Nephron progenitor cell (in vitro differentiated cells): Measurements from ENCODE around the gene NR5A2.

ENCODE experiments used
- DNase-seq: peaks from one replicate; pipeline ENCODE4 v3.0.0; 2021
- H3K27ac Mint-ChIP-seq: 2 replicates; pipeline ENCODE4 v1.8.0; 2021; ENCODE audit warnings: mild to moderate bottlenecking, moderate library complexity, mixed read lengths
- H3K27me3 Mint-ChIP-seq: 2 replicates; pipeline ENCODE4 v1.8.0; 2021; ENCODE audit warnings: mild to moderate bottlenecking, low read depth, mixed read lengths; ENCODE audit not compliant: poor library complexity
- H3K36me3 Mint-ChIP-seq: 2 replicates; pipeline ENCODE4 v1.8.0; 2021; ENCODE audit warnings: low read depth, mixed read lengths
- H3K4me1 Mint-ChIP-seq: 2 replicates; pipeline ENCODE4 v1.8.0; 2021; ENCODE audit warnings: mixed read lengths
- H3K4me3 Mint-ChIP-seq: 2 replicates; pipeline ENCODE4 v1.8.0; 2021; ENCODE audit warnings: mild to moderate bottlenecking, moderate library complexity, mixed read lengths
- H3K9me3 Mint-ChIP-seq: 2 replicates; pipeline ENCODE4 v1.8.0; 2021; ENCODE audit warnings: mild to moderate bottlenecking, moderate library complexity, mixed read lengths
- CTCF ChIP-seq: fragments of 200-600 bp; sonication (generic); IDR thresholded peaks from 2 replicates; pipeline ENCODE4 v1.5.0; 2021; ENCODE audit warnings: antibody characterized with exemption

The NR5A2 gene

GRCh38 chr1:200039849-200040474 lies 12.5 kb downstream of the NR5A2 start:
- no peaks in the 10 kb centered on the region for H3K9me3 Mint-ChIP-seq
- peaks cover 51% of the 10 kb centered on the region for H3K27me3 Mint-ChIP-seq
- no peak overlapping the region for H3K27ac Mint-ChIP-seq
- peak overlapping the region; percentile 87 for H3K4me3 Mint-ChIP-seq
- TF ChIP-seq CTCF, result no peak
- peaks cover 35% of the 10 kb centered on the region for H3K4me1 Mint-ChIP-seq
- peak; percentile 19 for DNase-seq
- H3K36me3 Mint-ChIP-seq, result peaks cover 7% of the 10 kb centered on the region

- TF ChIP-seq CTCF, result no peak
- peak overlapping the region; percentile 87 for H3K4me3 Mint-ChIP-seq
- H3K36me3 Mint-ChIP-seq, result peaks cover 14% of the 10 kb centered on the region
- H3K27me3 Mint-ChIP-seq, result peaks cover 57% of the 10 kb centered on the region
- H3K9me3 Mint-ChIP-seq, result no peaks in the 10 kb centered on the region
- DNase-seq, result peak; percentile 63
- H3K4me1 Mint-ChIP-seq, result peaks cover 35% of the 10 kb centered on the region
- no peak overlapping the region for H3K27ac Mint-ChIP-seq
Observed at GRCh38 chr1:200040481-200041138, 13.1 kb downstream of the NR5A2 start.

- peaks cover 35% of the 10 kb centered on the region for H3K4me1 Mint-ChIP-seq
- TF ChIP-seq CTCF, result no peak
- H3K27me3 Mint-ChIP-seq, result peaks cover 58% of the 10 kb centered on the region
- peak overlapping the region; percentile 87 for H3K4me3 Mint-ChIP-seq
- peaks cover 20% of the 10 kb centered on the region for H3K36me3 Mint-ChIP-seq
- H3K27ac Mint-ChIP-seq, result no peak overlapping the region
- H3K9me3 Mint-ChIP-seq, result no peaks in the 10 kb centered on the region
- peak; percentile 25 for DNase-seq
Observed at GRCh38 chr1:200041337-200042118, 14.0 kb downstream of the NR5A2 start.

GRCh38 chr1:200042119-200042551 lies 14.6 kb downstream of the NR5A2 start:
- Mint-ChIP-seq H3K4me1 (peaks cover 35% of the 10 kb centered on the region), H3K4me3 (peak overlapping the region; percentile 87), H3K9me3 (no peaks in the 10 kb centered on the region), H3K27ac (no peak overlapping the region), H3K36me3 (peaks cover 21% of the 10 kb centered on the region), H3K27me3 (peaks cover 58% of the 10 kb centered on the region)
- peak; percentile 12 for DNase-seq
- TF ChIP-seq CTCF, result no peak

GRCh38 chr1:200042552-200043335 lies 15.2 kb downstream of the NR5A2 start:
- Mint-ChIP-seq H3K9me3 (no peaks in the 10 kb centered on the region), H3K4me3 (peak overlapping the region; percentile 87), H3K27ac (no peak overlapping the region), H3K36me3 (peaks cover 22% of the 10 kb centered on the region), H3K4me1 (peaks cover 35% of the 10 kb centered on the region), H3K27me3 (peaks cover 58% of the 10 kb centered on the region)
- peak; percentile 42 for DNase-seq
- TF ChIP-seq CTCF, result no peak
